Fibroblast of upper back skin (primary cell): ENCODE results near the gene OBSCN.

Source experiments
- DNase-seq: peaks from one replicate; pipeline ENCODE4 v3.0.0-alpha.2; 2013

OBSCN gene

GRCh38 chr1:228362141-228362883, 154.5 kb downstream of the OBSCN start:
- no peak for DNase-seq

- DNase-seq: no peak
Measured at GRCh38 chr1:228362884-228363450, 155.1 kb downstream of the OBSCN start.

GRCh38 chr1:228363686-228364067, 155.8 kb downstream of the OBSCN start:
- DNase-seq: no peak

- no peak for DNase-seq
Measured at GRCh38 chr1:228364068-228364705, 156.3 kb downstream of the OBSCN start.

- no peak for DNase-seq
Measured at GRCh38 chr1:228364706-228365213, 156.9 kb downstream of the OBSCN start.

- DNase-seq: no peak
Measured at GRCh38 chr1:228365271-228366061, 157.6 kb downstream of the OBSCN start.

GRCh38 chr1:228366062-228366865, 158.4 kb downstream of the OBSCN start:
- DNase-seq: no peak

- no peak for DNase-seq
Measured at GRCh38 chr1:228366866-228367741, 159.3 kb downstream of the OBSCN start.

GRCh38 chr1:228367798-228368791, 160.3 kb downstream of the OBSCN start:
- no peak for DNase-seq

GRCh38 chr1:228368801-228369607, 161.2 kb downstream of the OBSCN start:
- no peak for DNase-seq

GRCh38 chr1:228369608-228370438, 162.0 kb downstream of the OBSCN start:
- no peak for DNase-seq

GRCh38 chr1:228370439-228370940, 162.6 kb downstream of the OBSCN start:
- DNase-seq: no peak

- no peak for DNase-seq
Measured at GRCh38 chr1:228370941-228371740, 163.3 kb downstream of the OBSCN start.

- no peak for DNase-seq
Measured at GRCh38 chr1:228371741-228372182, 163.9 kb downstream of the OBSCN start.

GRCh38 chr1:228372183-228373003, 164.5 kb downstream of the OBSCN start:
- no peak for DNase-seq
